ENCODE data around the gene ZNF609.

Gene ZNF609

DNA sequence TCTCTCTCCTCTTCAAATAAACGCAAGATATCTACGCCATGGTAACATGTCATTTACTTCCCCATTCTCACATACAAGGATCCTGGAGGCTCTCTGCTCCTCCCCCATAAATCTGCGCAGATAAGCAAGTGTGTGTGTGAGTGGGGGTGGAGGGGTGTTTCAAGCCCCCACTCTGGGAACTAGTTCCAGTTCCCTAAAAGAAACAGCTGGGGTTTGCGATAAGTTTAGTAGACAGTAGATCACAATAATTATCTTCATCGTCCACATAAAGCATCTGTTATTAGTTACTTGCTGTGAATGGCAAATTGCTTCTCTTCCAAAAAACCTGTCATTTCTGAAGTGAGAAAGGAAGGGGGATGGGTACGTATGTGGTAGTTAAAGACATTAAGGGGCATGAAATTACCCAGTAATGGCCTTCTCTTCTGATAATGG, 235.2 kb downstream of the ZNF609 start:
- no peak for DNase-seq (ENCODE audit: low read depth)

DNA sequence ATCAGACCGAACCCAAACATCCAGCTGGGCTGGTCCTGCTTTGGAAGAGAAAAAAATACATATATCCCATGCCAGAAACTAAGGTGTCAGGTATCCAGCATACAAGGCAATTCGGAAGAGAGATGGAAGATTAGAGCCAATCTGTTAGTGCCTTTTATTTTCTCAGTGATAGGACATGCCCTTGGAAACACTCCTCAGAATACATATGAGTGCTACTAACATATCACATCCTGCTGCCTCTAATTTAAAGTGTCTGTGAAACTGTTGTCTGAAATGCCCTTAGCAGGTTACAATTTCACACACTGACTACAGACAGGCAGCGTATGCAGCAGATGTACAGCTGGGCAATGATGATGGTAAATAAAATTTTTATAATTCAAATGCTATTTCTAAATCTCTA, 236.1 kb downstream of the ZNF609 start:
- no peak for DNase-seq (ENCODE audit: low read depth)

DNA sequence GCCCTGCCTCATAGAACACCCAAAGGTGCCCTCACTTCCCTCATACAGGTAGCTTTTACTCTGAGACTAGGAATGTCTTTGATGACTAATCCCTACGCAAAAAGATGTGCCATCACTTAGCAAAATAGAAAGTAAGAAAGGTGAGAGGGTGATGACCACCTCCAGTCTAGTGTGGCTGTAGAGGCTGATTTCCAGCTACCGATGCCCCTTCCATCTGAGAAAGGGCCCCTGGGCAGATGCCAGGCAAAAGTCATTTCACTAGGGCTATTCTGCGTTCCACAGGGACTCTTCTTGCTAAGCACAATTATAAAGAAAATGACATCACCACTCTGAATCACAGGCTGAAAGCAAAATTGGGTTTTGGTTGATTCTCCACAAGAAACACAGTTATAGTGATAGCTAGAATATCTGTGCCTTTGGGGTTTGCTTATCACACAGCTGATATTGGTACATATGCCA, 237.6 kb downstream of the ZNF609 start:
- DNase-seq (ENCODE audit: low read depth), result peak; percentile 46

DNA sequence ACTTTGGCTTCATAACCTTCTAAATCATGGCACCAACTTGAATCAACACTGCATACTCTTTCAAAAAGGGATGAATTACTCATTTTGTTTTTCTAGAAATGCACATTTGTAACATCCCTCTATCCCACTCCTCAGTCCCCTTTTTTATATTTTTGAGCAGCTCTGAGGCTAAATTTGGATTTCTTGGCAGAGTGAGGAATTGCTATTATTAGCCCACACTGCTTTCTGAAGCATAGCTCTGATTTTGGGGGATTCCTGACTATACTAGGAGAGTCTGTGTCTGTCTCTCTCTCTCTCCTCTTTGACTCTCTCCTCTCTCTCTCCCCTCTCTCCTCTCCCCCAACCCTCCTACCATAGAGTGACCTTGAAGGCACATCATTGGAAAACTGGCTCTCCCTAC, 238.4 kb downstream of the ZNF609 start:
- no peak for DNase-seq (ENCODE audit: low read depth)

DNA sequence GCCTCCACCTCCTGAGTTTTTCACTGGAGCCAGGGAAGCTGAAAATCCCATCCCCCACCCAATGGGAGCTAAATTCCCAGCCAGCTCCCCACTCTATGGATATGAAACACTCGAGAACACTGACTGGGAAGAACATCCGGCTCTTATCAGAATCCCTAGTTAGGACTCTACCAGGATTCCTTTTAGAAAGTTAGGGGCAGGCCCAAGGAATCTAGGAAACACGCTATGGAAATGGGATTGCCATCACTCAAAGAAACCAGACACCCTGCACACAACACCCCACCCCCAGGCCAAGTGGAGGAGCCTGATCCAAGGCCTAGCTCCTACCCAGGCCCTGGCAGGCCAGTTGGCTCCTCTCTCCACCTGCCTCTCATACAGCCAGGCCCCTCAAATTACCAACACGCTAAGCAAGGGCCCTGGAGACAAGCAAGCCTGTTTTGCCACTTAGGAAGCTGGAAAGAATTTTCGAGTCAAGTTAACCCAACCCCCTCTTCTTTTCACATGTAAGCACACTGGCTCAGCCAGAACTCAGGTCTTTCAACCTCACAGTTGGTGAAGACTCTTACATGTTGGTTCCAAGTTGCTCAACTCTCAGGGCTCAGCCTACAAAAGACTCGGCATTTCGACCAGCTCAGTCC, 239.5 kb downstream of the ZNF609 start:
- DNase-seq (ENCODE audit: low read depth), result no peak

DNA sequence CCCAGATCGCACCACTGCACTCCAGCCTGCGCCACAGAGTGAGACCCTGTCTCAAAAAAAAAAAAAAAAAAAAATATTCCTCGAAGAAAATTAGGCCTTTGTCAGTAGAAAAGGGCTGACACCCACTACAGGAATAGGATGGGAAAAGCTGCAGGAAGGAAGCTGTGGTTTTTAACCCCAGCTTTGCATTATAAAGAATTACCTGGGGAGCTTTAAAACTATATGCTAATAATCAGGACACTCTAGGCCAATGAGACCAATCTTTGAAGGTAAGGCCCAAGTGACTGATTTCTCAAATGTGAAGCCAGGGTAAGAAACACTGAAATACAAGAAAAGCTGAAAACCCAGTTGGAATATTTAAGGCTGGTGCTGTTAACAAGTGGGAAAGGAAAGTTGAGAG, 240.7 kb downstream of the ZNF609 start:
- no peak for DNase-seq (ENCODE audit: low read depth)

DNA sequence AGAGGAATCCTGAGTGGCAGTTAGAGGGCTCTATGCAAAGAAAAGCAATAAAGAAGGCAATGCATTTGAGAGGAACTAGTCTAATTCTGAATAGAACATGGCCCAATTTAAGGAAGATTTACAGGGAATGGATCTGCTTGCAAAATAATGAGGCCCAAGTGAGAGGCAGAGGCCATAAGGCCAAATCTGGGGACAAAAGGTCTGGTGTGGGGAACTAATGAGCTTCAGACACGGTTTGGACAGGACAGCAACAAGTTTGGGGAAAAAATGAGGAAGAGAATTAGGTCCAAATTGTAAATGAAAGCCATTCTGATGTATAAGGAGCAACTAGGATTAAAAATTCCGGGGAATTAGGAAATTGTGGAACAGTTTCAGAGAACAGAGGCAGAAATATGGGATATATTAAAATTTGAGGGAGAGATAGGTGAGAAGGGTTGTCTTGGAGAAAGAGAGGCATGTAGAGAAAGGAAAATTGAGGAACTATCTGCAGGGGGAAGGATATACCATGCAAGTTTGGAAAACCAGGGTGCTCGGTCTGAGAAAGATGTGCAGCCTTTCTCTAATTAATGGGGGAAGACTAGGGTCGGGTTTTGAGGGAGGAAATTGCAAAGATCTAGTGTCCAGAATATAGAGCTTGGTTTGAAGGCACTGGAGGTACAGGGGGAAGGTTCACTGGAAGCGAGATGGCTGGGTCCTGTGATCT, 241.3 kb downstream of the ZNF609 start:
- DNase-seq (ENCODE audit: low read depth), result no peak

DNA sequence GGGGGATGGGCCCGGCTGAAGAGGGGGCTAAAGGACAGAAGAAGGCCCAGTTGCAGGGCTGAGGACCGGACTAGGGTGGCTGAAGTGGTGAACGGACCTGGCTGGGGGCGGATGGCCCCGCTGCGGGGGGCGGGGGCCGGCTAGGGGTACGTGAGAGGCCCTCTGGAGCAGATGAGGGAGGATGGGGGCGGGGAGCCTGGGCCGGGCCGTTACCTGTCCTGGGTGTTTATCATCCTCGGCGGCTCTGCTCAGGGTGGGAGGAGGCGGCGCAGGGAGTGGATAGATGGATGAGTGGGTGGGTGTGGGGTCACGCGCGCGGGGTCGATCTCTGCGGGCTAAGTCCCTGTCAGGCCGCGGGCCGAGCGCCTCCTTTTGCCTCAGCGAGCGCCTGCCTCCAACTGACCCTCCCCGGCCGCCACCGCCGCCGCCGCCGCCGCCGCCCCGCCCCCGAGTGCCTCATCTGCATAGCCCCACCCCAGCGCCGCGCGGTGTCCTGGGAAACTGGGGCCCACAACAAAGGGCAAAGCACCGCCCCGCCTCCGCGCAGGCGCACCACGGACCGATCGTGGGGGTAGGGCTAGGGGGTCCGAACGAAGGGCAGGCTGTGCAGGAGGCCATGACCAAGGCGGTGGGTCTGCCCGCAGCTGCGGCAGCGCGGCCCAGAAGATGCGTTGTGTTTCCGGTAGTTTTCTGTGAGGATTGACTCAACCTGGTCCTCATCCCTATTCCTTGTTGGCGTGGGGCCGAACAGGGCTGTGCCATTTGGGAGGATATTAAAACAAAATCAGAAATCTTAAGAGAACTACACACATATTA, 242.6 kb downstream of the ZNF609 start:
- DNase-seq (ENCODE audit: low read depth), result peak; percentile 95

DNA sequence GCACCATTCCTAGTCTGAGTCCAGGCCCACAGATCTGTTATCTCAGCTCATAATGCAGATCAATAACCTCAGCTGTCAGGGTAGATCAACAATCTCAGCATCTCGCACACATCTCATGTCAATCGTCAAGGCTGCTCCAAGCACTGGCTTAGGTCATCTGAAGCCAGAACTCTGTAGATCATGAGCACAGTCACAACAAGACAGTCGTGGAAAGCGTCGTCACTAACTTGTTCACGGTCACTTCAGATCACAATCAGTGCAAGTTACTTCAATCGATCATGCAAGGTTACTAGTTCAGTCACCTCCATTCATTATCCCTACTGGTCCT, 243.2 kb downstream of the ZNF609 start:
- DNase-seq (ENCODE audit: low read depth), result no peak

DNA sequence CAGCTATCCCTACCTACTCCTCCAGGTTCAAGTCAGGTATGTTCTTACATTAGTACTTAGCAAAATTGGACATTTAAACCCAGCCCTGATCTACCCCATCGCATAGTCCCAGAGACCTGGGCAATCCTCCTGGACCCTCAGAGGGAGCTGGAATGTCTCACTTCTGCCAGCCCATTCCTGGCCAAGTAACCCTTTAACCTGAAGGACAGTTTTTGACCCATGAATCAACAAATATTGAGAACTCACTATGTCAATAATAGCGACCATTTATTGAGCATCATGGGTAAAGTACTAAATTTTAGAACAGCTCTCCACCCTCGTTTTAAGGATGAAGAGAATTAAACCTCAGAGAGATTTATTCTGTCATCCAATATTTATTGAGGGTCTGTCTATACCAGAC, 244.6 kb downstream of the ZNF609 start:
- no peak for DNase-seq (ENCODE audit: low read depth)

DNA sequence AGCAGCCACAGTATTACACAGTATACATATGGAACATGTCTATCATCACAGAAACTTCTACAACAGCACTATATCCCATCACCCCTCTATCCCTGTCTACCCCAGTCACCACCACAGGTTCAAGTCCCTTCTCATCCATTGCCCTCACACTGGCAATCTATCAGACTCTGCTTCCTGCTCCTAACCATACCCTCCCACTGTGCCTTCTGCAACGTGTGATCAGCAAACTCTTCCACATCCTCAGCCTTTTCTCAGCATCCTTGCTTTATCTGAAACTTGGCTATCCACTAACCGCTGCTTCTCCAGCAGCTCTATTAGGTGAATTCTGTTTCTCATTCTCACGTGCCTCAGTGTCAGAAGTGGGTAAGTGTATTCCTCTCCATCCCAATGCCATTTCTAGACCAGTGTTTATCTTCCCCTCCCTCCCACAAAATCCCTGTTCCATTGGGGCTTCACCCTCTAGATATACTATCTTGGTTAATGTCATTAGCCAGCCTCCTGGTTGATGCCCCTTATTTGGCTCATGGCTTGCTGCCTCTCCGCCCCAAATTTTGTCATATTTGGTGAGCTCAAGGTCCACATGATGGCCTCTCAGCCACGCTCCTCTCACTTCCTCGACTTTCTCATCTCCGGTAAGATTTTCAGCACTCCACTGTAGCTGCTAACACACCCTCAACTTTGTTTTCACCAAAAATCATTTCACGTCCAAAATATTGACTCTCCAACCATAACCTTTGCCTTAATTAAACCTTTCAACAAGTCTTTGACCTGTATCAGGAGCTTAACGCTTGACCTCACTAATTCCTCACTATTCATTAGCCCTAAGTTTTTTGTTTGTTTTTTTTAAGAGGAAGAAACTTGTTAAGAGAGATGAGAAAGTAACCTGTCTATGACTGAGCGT, 245.9 kb downstream of the ZNF609 start:
- DNase-seq (ENCODE audit: low read depth), result no peak

DNA sequence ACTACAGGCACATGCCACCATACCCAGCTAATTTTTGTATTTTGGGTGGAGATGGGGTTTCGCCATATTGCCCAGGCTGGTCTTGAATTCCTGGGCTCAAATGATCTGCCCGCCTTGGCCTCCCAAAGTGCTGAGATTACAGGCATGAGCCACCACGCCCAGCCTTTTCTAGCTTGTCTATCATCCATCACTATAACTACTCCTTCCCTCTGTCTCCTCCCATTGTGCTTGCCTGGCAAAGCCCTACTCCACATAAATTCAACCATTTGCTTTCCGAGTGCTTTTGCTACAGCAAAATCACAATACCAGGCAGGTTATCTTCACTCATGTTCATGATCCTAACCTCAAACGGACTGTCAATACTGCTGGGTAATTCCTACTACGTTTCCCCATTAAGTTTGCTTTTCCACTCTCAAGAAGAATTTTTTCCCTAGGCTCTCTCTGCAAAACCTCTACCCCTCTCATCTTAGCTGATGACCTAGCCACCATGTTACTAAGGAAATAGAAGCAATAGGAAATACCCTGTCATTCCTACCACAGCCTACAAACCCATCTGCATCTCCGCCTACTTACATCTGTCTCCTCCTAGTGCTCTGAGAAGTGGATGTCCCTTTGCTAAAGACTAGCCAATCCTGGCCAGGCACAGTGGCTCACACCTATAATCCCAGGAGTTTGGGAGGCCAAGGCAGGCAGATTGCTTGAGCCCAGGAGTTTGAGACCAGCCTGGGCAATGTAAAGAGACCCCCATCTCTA, 250.5 kb downstream of the ZNF609 start:
- DNase-seq (ENCODE audit: low read depth), result no peak

DNA sequence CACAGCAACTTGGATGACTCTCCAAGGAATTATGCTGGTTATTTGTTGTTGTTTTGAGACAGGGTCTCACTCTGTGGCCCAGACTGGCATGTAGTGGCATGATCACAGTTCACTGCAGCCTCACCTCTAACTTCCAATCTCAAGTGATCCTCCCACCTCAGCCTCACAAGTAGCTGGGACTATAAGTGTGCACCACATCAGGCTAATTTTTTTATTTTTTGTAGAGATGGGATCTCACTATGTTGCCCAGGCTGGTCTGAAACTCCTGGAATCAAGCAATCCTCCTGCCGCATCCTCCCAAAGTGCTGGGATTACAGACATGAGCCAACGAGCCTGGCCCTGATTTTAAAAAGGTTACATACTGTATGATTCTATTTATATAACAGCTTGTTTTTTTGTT, 252.0 kb downstream of the ZNF609 start:
- no peak for DNase-seq (ENCODE audit: low read depth)

DNA sequence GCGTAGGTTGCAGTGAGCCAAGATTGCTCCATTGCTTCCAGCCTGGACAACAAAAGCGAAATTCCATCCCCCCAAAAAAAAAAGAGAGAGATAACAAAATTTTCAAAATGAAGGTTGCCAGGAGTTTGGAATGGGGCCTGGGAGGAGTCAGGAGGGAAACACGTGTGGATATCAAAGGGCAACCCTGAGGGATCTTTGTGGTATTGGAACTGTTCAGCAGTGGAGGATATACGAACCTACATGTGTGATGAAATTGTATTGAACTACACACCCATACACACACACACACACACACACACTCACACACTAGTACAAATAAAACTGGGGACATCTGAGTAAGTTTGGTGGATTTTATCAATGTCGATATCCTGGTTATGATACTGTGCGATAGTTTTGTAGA, 253.2 kb downstream of the ZNF609 start:
- no peak for DNase-seq (ENCODE audit: low read depth)

DNA sequence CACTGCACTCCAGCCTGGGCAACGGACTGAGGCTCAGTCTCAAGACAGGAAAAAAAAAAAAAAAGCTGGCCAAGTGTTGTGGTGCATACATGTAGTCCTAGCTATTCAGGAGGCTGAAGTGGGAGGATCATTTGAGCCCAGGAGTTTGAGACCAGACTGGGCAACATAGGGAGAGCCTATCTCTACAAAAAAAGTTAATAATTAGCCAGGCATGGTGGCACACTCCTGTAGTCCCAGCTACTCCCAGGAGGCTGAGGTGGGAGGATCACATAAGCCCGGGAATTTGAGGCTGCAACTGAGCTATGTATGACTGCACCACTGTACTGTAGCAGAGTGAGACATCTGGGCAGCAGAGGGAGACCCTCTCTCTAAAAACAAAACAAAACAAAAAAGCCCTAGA, 256.1 kb downstream of the ZNF609 start:
- no peak for DNase-seq (ENCODE audit: low read depth)

DNA sequence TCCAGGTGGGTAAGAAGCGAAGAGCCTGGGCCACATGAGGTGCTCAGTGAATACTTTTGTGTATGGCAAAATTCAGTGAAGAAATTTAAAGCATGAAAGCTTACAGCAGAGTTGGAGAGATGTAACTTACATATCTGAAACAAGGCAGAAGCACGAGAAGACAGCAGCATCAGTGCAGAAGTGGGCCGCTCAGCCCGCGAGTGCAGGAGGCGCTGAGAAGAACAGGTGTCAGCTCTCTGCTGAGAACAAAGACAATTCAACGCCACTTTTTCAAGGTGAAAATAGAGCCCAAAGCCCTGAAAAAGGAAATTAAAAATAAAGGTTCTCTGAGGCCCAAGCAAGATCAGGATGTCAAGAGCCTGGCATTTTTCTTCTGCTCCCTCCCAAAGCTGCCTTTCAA, 256.8 kb downstream of the ZNF609 start:
- no peak for DNase-seq (ENCODE audit: low read depth)

DNA sequence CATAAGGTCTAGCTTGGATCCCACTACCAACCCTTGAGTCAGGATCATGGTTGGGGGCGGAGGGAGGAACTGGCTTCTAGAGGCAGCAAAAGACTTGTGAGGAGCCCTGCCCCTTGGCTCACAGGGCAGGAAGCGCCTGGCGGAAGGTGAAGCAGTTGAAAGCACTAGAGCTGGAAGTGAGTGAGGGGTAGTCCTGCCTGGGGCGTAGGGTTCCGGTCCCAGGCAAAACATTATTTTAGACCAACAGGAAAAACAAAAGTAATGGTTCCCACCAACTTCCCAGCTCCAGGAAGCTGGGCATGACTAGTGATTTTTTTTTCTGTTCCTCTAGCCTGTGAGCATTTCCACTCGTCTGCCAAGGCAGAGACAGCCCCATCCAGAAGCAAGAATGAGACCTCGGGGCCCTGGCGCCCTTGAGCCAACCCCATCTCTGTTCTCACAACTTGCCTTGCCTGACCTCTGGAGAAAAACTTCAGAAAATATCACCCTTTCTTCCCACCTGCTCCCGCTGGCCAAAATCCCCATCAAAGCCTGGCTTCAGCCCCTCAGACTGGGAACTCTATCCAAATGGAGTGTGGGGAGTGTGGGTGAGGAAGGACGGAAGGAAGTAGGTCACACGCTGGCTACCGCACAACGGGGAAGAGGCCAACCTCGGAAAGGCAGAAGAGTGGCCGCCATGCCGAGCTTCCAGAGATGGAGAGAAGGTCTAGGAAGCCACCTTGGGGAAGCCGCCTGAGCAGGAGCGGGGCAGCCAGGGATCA, 257.5 kb downstream of the ZNF609 start:
- no peak for DNase-seq (ENCODE audit: low read depth)

DNA sequence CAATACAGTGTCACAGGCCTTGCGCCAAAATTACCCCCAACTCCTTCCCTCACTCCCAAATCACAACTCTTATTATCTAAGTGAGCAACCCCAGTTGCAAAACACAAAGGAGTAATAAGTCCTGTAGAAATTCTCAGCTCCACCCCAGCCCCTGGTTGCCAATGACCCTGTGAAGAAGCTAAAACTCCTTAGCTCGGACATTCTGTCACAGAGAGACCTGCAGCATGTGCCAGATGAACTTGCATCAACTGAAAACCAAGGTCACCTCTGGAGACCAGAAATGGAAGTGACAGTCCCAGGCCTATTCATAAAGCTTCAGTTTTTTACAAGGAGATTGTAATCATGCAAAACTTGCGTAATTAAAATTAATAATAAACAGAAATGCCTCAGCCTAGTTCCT, 259.8 kb downstream of the ZNF609 start:
- no peak for DNase-seq (ENCODE audit: low read depth)

DNA sequence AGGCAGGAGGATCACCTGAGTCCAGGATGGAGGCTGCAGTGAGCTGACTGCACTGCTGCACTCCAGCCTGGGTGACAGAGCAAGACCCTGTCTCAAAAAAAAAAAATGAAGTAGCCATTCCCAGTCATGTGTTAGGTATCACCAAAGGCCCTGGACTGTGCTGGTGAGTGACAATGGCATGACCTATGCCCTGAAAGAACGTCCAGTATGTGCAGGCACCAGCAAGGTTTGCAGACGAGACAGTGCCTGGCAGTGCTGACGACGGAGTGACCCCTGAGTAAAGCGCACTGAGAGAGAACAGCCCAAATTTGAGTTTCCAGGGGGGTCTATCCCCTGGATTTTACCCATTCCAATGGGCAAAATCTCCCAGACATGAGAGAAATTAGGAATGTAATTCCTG, 269.8 kb downstream of the ZNF609 start:
- DNase-seq (ENCODE audit: low read depth), result no peak

DNA sequence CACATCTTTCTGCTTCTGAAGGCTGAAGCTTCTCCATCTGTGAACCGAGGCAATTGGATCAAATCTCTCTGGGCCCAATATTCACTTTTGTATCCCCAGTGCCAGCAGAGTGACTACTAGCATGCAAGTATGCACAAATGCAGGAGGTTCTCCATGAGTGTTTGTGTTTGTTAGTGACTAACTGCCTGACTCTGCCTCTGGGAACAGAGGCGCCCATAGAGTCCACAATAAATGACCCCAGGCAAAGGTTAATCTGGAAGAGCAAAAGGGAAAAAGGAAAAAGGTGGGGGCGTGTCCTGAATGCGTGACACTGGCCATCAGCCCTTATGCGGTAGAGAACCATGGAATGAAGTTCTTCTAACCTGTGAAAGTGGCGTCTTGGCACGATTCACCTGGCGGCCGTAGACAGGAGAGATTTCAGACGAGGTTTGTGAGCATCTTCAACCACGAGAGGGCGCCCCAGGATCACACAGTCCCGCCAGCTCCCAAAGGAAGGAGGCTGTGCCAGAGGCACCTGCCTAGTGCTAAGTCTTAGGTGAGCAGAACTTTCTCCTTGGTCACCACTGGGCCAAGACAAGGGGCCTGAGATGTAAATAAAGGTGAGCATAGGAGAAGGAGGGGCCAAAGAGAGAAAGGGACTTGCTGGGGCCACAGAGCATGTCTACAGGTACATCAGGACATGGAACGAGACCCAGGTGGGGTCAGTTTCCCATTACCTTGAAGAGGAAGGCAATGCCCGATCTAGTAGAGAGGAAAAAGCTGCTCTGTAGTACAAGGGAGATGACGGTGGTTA, 270.8 kb downstream of the ZNF609 start:
- peak; percentile 76 for DNase-seq (ENCODE audit: low read depth)

Measured in activated T-cell treated with anti-CD3 and anti-CD28 coated beads for 48 hours (primary cell).